ENCODE measurements around the gene HSPA1A.

The HSPA1A gene

DNA sequence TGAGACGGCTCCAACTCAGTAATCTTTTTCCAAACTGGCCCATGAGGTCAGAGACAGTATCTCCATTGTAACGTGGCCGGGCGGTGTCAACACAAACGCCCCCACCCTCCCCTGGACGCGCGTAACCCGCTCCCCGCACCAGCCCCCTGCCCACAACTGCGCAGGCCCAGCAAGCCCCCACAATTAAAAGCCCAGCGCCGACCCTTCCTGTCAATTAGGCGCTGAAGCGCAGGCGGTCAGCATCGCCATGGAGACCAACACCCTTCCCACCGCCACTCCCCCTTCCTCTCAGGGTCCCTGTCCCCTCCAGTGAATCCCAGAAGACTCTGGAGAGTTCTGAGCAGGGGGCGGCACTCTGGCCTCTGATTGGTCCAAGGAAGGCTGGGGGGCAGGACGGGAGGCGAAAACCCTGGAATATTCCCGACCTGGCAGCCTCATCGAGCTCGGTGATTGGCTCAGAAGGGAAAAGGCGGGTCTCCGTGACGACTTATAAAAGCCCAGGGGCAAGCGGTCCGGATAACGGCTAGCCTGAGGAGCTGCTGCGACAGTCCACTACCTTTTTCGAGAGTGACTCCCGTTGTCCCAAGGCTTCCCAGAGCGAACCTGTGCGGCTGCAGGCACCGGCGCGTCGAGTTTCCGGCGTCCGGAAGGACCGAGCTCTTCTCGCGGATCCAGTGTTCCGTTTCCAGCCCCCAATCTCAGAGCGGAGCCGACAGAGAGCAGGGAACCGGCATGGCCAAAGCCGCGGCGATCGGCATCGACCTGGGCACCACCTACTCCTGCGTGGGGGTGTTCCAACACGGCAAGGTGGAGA is at the start of gene HSPA1A, which contains the start of gene HSPA1L:
Gene HSPA1A (plus strand): TSS at position 519 of the 814 bp plus-strand sequence. CDS start 214 bp downstream, at position 733.
Gene HSPA1L (minus strand): TSS at position 259 of the 814 bp plus-strand sequence. CDS start 3,311 bp downstream, outside the sequence.
- peak; percentile 90 for DNase-seq (ENCODE audit: low read depth)
- no peak for TF ChIP-seq CTCF (IDR thresholded peaks at IDR 0.05; ENCODE audit: low read depth, low read length, missing control alignments)
- in situ Hi-C loops (cut with HindIII; ENCODE audit: low sequenced_read_pairs): no loop called here
- peak within 1 kb of the TSS; percentile 59 for H3K4me3 ChIP-seq (ENCODE audit: low read depth, low read length)

DNA sequence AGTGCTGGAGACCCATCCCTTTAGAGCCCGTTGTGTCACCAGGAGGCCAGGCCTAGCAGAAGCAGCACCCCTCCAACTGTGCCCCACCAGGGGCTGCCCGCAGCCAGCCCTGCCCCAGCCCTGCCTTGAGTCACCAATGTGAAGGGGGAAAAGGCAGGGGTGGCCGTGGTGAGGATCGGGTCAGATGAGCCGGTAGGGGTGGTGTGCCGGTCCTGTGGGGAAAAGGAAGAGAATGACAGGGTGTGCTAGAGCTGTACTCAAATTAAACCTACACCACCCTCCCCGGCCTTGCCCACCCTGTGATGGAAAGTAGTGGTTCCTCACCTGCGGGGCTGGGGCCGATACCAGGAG is 49.8 kb upstream of the HSPA1A start:
- in situ Hi-C loops (cut with HindIII; ENCODE audit: low sequenced_read_pairs): no loop called here
- no peak overlapping the region for H3K4me3 ChIP-seq (ENCODE audit: low read depth, low read length)
- no peak for TF ChIP-seq CTCF (IDR thresholded peaks at IDR 0.05; ENCODE audit: low read depth, low read length, missing control alignments)
- DNase-seq (ENCODE audit: low read depth): no peak

GRCh38 chr6:31765910-31766794 is 49.2 kb upstream of the HSPA1A start:
- no peak for TF ChIP-seq CTCF (IDR thresholded peaks at IDR 0.05; ENCODE audit: low read depth, low read length, missing control alignments)
- DNase-seq (ENCODE audit: low read depth): no peak
- in situ Hi-C loops (cut with HindIII; ENCODE audit: low sequenced_read_pairs): no loop called here
- peak overlapping the region; percentile 29 for H3K4me3 ChIP-seq (ENCODE audit: low read depth, low read length)

- in situ Hi-C loops (cut with HindIII; ENCODE audit: low sequenced_read_pairs): no loop called here
- DNase-seq (ENCODE audit: low read depth): no peak
- H3K4me3 ChIP-seq (ENCODE audit: low read depth, low read length): no peak overlapping the region
- TF ChIP-seq CTCF (IDR thresholded peaks at IDR 0.05; ENCODE audit: low read depth, low read length, missing control alignments): no peak
Observed at GRCh38 chr6:31767096-31767645, 48.2 kb upstream of the HSPA1A start.

- DNase-seq (ENCODE audit: low read depth): no peak
- no peak for TF ChIP-seq CTCF (IDR thresholded peaks at IDR 0.05; ENCODE audit: low read depth, low read length, missing control alignments)
- in situ Hi-C loops (cut with HindIII; ENCODE audit: low sequenced_read_pairs): no loop called here
- no peak overlapping the region for H3K4me3 ChIP-seq (ENCODE audit: low read depth, low read length)
Observed at GRCh38 chr6:31768363-31769257, 46.7 kb upstream of the HSPA1A start.
